GM12878 (cell line): ENCODE data around the gene IGFBP1. TPM values are rescaled to one million over a fixed set of nuclear protein-coding genes. Genes with fewer than 3 reads are reported as not detected.

ENCODE experiments used
- ATAC-seq: fragments of 200-7000 bp; cut with Tn5 transposase; 3 replicates; pipeline ENCODE4 v1.9.1; 2020; ENCODE audit warnings: mild to moderate bottlenecking, moderate library complexity
- BruUV-seq: library from RNA; stranded (reverse); fragments of 400-500 nt; replicated peaks from 2 replicates; lab custom pipeline; 2021; lab: Mats Ljungman, UMichigan
- CTCF ChIA-PET: fragments of 300-600 bp; sonication (Branson Sonifier 250); formaldehyde crosslinking; extraction: SDS; loops from one replicate; lab custom pipeline; 2021; ENCODE audit warnings: inconsistent platforms; lab: Yijun Ruan, JAX
- POLR2A ChIA-PET: fragments of 350-600 bp; formaldehyde crosslinking; extraction: SDS; loops from one replicate; lab custom pipeline; 2021; ENCODE audit warnings: inconsistent platforms; lab: Charles Lee
- RAD21 ChIA-PET: fragments of 300-600 bp; sonication (Branson Sonifier 250); formaldehyde crosslinking; loops from one replicate; lab custom pipeline; 2023; ENCODE audit warnings: antibody characterized with exemption; ENCODE audit not compliant: unreplicated experiment; lab: Charles Lee
- SMC1A ChIA-PET: fragments of 300-600 bp; sonication (Branson Sonifier 250); formaldehyde crosslinking; loops from one replicate; lab custom pipeline; 2023; ENCODE audit not compliant: unreplicated experiment, uncharacterized antibody; lab: Charles Lee
- DNase-seq: peaks from one replicate; pipeline ENCODE4 v3.0.0-alpha.2; 2011; ENCODE audit warnings: low read depth, low spot score
- FAIRE-seq: peaks from 3 replicates; lab custom pipeline; 2011; peaks lifted over from hg19 to GRCh38; lab: Jason Lieb, UNC
- H2AFZ ChIP-seq: 2 replicates; pipeline ENCODE4 v1.6.0; 2011; ENCODE audit warnings: low read depth, low read length, control low read depth; ENCODE audit not compliant: control insufficient read depth
- H3K27ac ChIP-seq: 2 replicates; pipeline ENCODE4 v1.5.1; 2011; ENCODE audit warnings: control low read depth; ENCODE audit not compliant: control insufficient read depth, insufficient read depth
- H3K27me3 ChIP-seq, 2 experiments: replicated peaks in 1 of 2; 2 replicates each; pipeline versions ENCODE4 v1.6.0 to v1.6.1; 2011; ENCODE audit warnings: low read length in 1 of 2; ENCODE audit not compliant: control insufficient read depth in 2 of 2, insufficient read depth in 2 of 2
- H3K36me3 ChIP-seq, 2 experiments: 2 replicates each; pipeline ENCODE4 v1.5.1; 2011; ENCODE audit warnings: low read length in 1 of 2; ENCODE audit not compliant: control insufficient read depth in 2 of 2, insufficient read depth in 2 of 2
- H3K4me1 ChIP-seq: 2 replicates; pipeline ENCODE4 v1.6.1; 2011; ENCODE audit warnings: mild to moderate bottlenecking, low read length, moderate library complexity, mixed read lengths; ENCODE audit not compliant: control insufficient read depth, insufficient read depth
- H3K4me2 ChIP-seq: 2 replicates; pipeline ENCODE4 v1.6.0; 2011; ENCODE audit warnings: control low read depth; ENCODE audit not compliant: control insufficient read depth, insufficient read depth
- H3K4me3 ChIP-seq: fragments of 200-600 bp; sonication (generic); 2 replicates; pipeline ENCODE4 v1.5.1; 2016
- H3K79me2 ChIP-seq: 2 replicates; pipeline ENCODE4 v1.6.0; 2011; ENCODE audit warnings: low read length; ENCODE audit not compliant: control insufficient read depth, insufficient read depth
- H3K9ac ChIP-seq: 2 replicates; pipeline ENCODE4 v1.8.0; 2011; ENCODE audit warnings: low read length, control low read depth, mixed read lengths; ENCODE audit not compliant: control insufficient read depth, insufficient read depth
- H3K9me3 ChIP-seq: replicated peaks from 3 replicates; pipeline ENCODE4 v1.5.1; 2011; ENCODE audit warnings: mild to moderate bottlenecking, low read length; ENCODE audit not compliant: control insufficient read depth, insufficient read depth
- H4K20me1 ChIP-seq: 2 replicates; pipeline ENCODE4 v1.6.0; 2011; ENCODE audit not compliant: control insufficient read depth, insufficient read depth
- BACH1 ChIP-seq: fragments of 450-650 bp; IDR thresholded peaks from 2 replicates; pipeline ENCODE4 v1.6.1; 2017; ENCODE audit warnings: mild to moderate bottlenecking, borderline replicate concordance
- BMI1 ChIP-seq: fragments of 450-650 bp; IDR thresholded peaks from 2 replicates; pipeline ENCODE4 v1.6.1; 2016; ENCODE audit warnings: mild to moderate bottlenecking, moderate library complexity, borderline replicate concordance
- HDGF ChIP-seq: fragments of 450-650 bp; IDR thresholded peaks from 2 replicates; pipeline ENCODE4 v1.6.1; 2016; ENCODE audit warnings: antibody characterized with exemption
- MTA2 ChIP-seq: fragments of 450-650 bp; IDR thresholded peaks from 2 replicates; pipeline ENCODE4 v1.6.1; 2016; ENCODE audit warnings: low read depth, mild to moderate bottlenecking, moderate library complexity
- NBN ChIP-seq: fragments of 450-650 bp; IDR thresholded peaks from 2 replicates; pipeline ENCODE4 v1.6.1; 2016
- PAX5 ChIP-seq: IDR thresholded peaks from 2 replicates; pipeline ENCODE4 v1.6.1; 2011; ENCODE audit warnings: low read depth, low read length, borderline replicate concordance
- SIN3A ChIP-seq: IDR thresholded peaks from 2 replicates; pipeline ENCODE4 v1.6.1; 2012; ENCODE audit warnings: low read depth, low read length, improper control_type of control experiment
- SMARCA5 ChIP-seq: fragments of 450-650 bp; IDR thresholded peaks from 2 replicates; pipeline ENCODE4 v1.6.1; 2017; ENCODE audit warnings: mild to moderate bottlenecking
- SUZ12 ChIP-seq: fragments of 200-600 bp; sonication (generic); IDR thresholded peaks from one replicate; pipeline ENCODE4 v1.6.1; 2018; ENCODE audit warnings: antibody characterized with exemption, mild to moderate bottlenecking; ENCODE audit not compliant: unreplicated experiment
- TCF12 ChIP-seq: IDR thresholded peaks from 2 replicates; pipeline ENCODE4 v1.6.1; 2011; ENCODE audit warnings: low read depth, mild to moderate bottlenecking, low read length
- ZNF274 ChIP-seq: IDR thresholded peaks from one replicate; pipeline ENCODE4 v1.8.0; 2011; ENCODE audit not compliant: insufficient read length, insufficient read depth
- WGBS: methylation state at CpG from one replicate; pipeline ENCODE4 v1.1.6; 2016; ENCODE audit warnings: low lambda C conversion rate; ENCODE audit not compliant: insufficient replicate concordance, insufficient coverage; ENCODE audit errors: missing lambda C conversion rate; 5-methylcytosine and 5-hydroxymethylcytosine counted together
- in situ Hi-C: fragments of 300-500 bp; cut with MboI; formaldehyde crosslinking; loops from 9 replicates; pipeline ENCODE4 v1.14.3; 2018; ENCODE audit warnings: mixed read lengths
- intact Hi-C: fragments of 100-400 bp; cut with micrococcal nuclease; formaldehyde crosslinking; loops from one replicate; pipeline ENCODE4 v1.14.2; 2022; ENCODE audit not compliant: unreplicated experiment
- polyA plus RNA-seq, 11 experiments: library from polyadenylated mRNA; depleted of rRNA in 4 of 11; unstranded in 6 of 11; stranded (reverse) in 5 of 11; fragments of >200 nt; fragmentation: Nextera tagmentation in 4 of 11; fragmentation: Illumina TruSeq in 1 of 11; extraction: Ambion mirVana in 4 of 11; extraction: Trizol in 1 of 11; gene quantifications; 1 replicate in 1 of 11; 2 replicates in 10 of 11; pipeline versions ENCODE4 v1.2.1 to v1.2.3, GENCODE V29; 2011 to 2016; ENCODE audit warnings: inconsistent platforms in 2 of 11, missing spikeins in 2 of 11, low read depth in 1 of 11
- total RNA-seq, 4 experiments: library from RNA; depleted of rRNA in 3 of 4; stranded (reverse); fragments of >200 nt in 3 of 4; fragmentation: Illumina TruSeq in 1 of 4; extraction: Trizol in 1 of 4; gene quantifications; 2 replicates each; pipeline versions ENCODE4 v1.2.1 to v1.2.3, GENCODE V29; 2013 to 2021

The IGFBP1 gene
- total and polyA plus RNA-seq, 10 of the 15 experiments (the other 5 are each of a cell fraction or from before 2014, with no cell fraction given), result 0.13 TPM; not detected in 9

- Histone ChIP-seq H3K27ac (no peak overlapping the region), H3K4me3 (no peak overlapping the region), H3K79me2 (no peaks in the 10 kb centered on the region), H3K36me3 (no peaks in the 10 kb centered on the region), H4K20me1 (no peaks in the 10 kb centered on the region), H3K9ac (no peak overlapping the region), H3K27me3 (no peaks in the 10 kb centered on the region), H2AFZ (no peak overlapping the region), H3K9me3 (no peaks in the 10 kb centered on the region), H3K4me1 (no peaks in the 10 kb centered on the region), H3K4me2 (no peak overlapping the region)
- intact Hi-C loops, result no loop called here
- FAIRE-seq, result no peak
- no TSS peak for BruUV-seq
- ChIA-PET RAD21 (interaction anchor here (0.9 to 1.4 kb wide), 2 partner anchors 15 to 412 kb away, joined by 3 to 5 read pairs; no protein-coding TSS in a partner anchor), CTCF (interaction anchor here (1.3 to 3.5 kb wide), 2 partner anchors 12 to 15 kb away, joined by 3 to 15 read pairs; no protein-coding TSS in a partner anchor), POLR2A (no interaction called here), SMC1A (interaction anchor here (0.9 kb wide), 1 partner anchor 18 kb away, joined by 3 read pairs; no protein-coding TSS in a partner anchor)
- ATAC-seq, result no peak
- WGBS, result 16% methylated on average over 2 of the region's 2 CpGs
- in situ Hi-C loops, result no loop called here
- no peak for DNase-seq
- TF ChIP-seq NBN (0 out of 2 replicates have a peak, but pooled peaks have one; percentile 19), PAX5 (no peak), ZNF274 (no peak), TCF12 (no peak), SUZ12 (no peak), MTA2 (no peak), HDGF (peak; percentile 51; the same call in 1 of the 2 replicates), SIN3A (no peak), BACH1 (no peak), BMI1 (no peak), SMARCA5 (no peak)
Observed at GRCh38 chr7:45937862-45938261, 49.6 kb downstream of the IGFBP1 start.
